Measurements from ENCODE around the gene GBP1.

The GBP1 gene

GRCh38 chr1:89008511-89008910 is 56.5 kb downstream of the GBP1 start:
- DNase-seq (ENCODE audit: low read depth in 2 of 2), result no peak

GRCh38 chr1:89005286-89006151 is 59.5 kb downstream of the GBP1 start:
- no peak for DNase-seq (ENCODE audit: low read depth in 2 of 2)
